DND-41 (cell line): ENCODE data around the gene LIAS.

Experiments
- ATAC-seq: fragments of 200-7000 bp; cut with Tn5 transposase; 3 replicates; pipeline ENCODE4 v1.9.1; 2021; ENCODE audit warnings: low read depth; ENCODE audit not compliant: insufficient read depth
- DNase-seq: peaks from one replicate; pipeline ENCODE4 v3.0.0-alpha.2; 2020
- H2AFZ ChIP-seq: 2 replicates; pipeline ENCODE4 v1.6.0; 2012; ENCODE audit warnings: low read depth, low read length
- H3K27ac ChIP-seq: 2 replicates; pipeline ENCODE4 v1.5.1; 2012; ENCODE audit warnings: low read length, inconsistent platforms
- H3K27me3 ChIP-seq: fragments of 200-600 bp; sonication (generic); 2 replicates; pipeline ENCODE4 v1.6.0; 2012; ENCODE audit warnings: low read length, mild to moderate bottlenecking, inconsistent platforms; ENCODE audit not compliant: insufficient read depth, poor library complexity
- H3K36me3 ChIP-seq: 2 replicates; pipeline ENCODE4 v1.5.1; 2012; ENCODE audit warnings: low read length, inconsistent platforms; ENCODE audit not compliant: insufficient read depth
- H3K4me1 ChIP-seq: 2 replicates; pipeline ENCODE4 v1.5.1; 2012; ENCODE audit warnings: mild to moderate bottlenecking, low read length; ENCODE audit not compliant: insufficient read depth
- H3K4me2 ChIP-seq: 2 replicates; pipeline ENCODE4 v1.6.0; 2012; ENCODE audit warnings: mild to moderate bottlenecking, moderate library complexity, low read length, inconsistent platforms; ENCODE audit not compliant: insufficient read depth
- H3K4me3 ChIP-seq, 2 experiments: fragments of 200-600 bp in 1 of 2; shearing (Covaris generic) in 1 of 2; 2 replicates each; pipeline ENCODE4 v1.5.1; 2012 to 2016; ENCODE audit warnings: inconsistent platforms in 2 of 2, low read length in 2 of 2, mild to moderate bottlenecking in 2 of 2, low read depth in 1 of 2, moderate library complexity in 1 of 2
- H3K79me2 ChIP-seq: 2 replicates; pipeline ENCODE4 v1.6.0; 2012; ENCODE audit warnings: low read length, inconsistent platforms; ENCODE audit not compliant: insufficient read depth
- H3K9ac ChIP-seq: 2 replicates; pipeline ENCODE4 v1.6.0; 2012; ENCODE audit warnings: low read depth, mild to moderate bottlenecking, inconsistent platforms, low read length, moderate library complexity
- H3K9me3 ChIP-seq: 2 replicates; pipeline ENCODE4 v1.5.1; 2012; ENCODE audit warnings: low read length, moderate library complexity, mild to moderate bottlenecking, inconsistent platforms; ENCODE audit not compliant: insufficient read depth, severe bottlenecking
- H4K20me1 ChIP-seq: 2 replicates; pipeline ENCODE4 v1.6.0; 2012; ENCODE audit warnings: low read length; ENCODE audit not compliant: insufficient read depth
- EZH2 ChIP-seq: IDR thresholded peaks from 3 replicates; pipeline ENCODE4 v1.6.1; 2012; ENCODE audit warnings: borderline replicate concordance, low read depth, mild to moderate bottlenecking, moderate library complexity, low read length, inconsistent platforms; ENCODE audit not compliant: severe bottlenecking
- TF ChIP-seq, protein P1 (sequence below): IDR thresholded peaks from 2 replicates; pipeline ENCODE4 v1.5.1; 2012; ENCODE audit warnings: borderline replicate concordance, low read length, moderate library complexity, mild to moderate bottlenecking; ENCODE audit not compliant: poor library complexity, severe bottlenecking; ENCODE audit errors: extremely low read depth

LIAS gene

DNA sequence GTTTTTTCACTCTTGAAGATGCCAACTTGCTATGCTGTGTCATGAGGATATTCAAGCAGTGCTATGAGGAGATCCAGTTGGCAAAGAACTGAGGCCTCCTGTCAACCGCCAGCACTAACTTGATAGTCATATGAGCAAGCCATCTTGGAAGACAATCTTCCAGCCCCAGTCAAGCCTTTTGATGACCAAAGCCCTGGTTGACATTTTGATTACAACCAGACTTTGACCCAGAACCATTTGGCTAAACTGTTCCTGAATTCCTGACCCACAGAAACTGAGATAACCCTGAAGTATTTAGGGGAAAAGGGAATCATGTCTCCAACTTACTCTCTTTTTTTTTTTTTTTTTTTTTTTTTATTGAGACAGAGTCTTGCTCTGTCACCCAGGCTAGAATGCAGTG, 35.5 kb downstream of the LIAS start:
- Histone ChIP-seq H3K79me2 (no peaks in the 10 kb centered on the region), H4K20me1 (no peaks in the 10 kb centered on the region), H3K27ac (no peak overlapping the region), H3K4me2 (no peak overlapping the region), H3K4me3 (no peak overlapping the region), H3K27me3 (no peaks in the 10 kb centered on the region), H3K9ac (no peak overlapping the region), H3K9me3 (no peaks in the 10 kb centered on the region), H3K36me3 (no peaks in the 10 kb centered on the region), H3K4me1 (no peaks in the 10 kb centered on the region), H2AFZ (no peak overlapping the region)
- no peak for TF ChIP-seq EZH2
- TF ChIP-seq, protein P1, sequence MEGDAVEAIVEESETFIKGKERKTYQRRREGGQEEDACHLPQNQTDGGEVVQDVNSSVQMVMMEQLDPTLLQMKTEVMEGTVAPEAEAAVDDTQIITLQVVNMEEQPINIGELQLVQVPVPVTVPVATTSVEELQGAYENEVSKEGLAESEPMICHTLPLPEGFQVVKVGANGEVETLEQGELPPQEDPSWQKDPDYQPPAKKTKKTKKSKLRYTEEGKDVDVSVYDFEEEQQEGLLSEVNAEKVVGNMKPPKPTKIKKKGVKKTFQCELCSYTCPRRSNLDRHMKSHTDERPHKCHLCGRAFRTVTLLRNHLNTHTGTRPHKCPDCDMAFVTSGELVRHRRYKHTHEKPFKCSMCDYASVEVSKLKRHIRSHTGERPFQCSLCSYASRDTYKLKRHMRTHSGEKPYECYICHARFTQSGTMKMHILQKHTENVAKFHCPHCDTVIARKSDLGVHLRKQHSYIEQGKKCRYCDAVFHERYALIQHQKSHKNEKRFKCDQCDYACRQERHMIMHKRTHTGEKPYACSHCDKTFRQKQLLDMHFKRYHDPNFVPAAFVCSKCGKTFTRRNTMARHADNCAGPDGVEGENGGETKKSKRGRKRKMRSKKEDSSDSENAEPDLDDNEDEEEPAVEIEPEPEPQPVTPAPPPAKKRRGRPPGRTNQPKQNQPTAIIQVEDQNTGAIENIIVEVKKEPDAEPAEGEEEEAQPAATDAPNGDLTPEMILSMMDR, result no peak
- ATAC-seq (no peak), DNase-seq (no peak)

DNA sequence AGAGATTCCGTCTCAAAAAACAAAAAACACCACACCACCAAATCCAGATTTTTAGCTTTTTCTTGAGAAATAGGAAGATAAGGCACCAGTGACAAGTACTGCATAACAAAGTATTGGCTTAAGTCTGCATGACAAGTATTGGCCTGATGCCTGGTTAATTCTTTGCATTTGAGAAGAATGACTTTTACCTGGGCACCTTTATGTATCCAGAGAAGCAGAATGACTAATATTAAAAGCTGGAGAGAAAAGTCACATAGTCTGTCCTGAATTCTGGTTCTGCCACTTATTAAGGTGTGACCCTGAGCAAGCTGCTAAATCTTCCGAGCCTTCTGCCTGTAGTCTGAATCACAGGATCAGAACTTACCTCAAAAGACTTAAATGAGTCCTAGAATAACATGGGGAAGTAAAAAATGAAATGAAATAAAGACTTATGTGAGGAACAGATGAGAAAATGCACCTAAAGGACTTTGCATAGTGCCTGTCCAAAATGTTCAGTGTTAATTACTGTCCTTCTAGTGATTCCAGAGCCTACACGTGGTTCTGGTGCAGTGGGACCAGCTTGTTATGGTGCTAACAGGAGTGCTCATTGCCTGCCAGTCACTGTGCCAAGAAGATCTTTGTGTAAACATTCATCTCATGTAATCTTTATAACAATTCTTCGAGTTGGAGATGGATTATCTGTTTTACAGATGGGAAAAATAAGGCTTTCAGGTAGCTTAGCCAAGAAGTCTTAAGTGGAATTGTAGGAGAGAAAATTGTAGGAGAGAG, 36.8 kb downstream of the LIAS start:
- Histone ChIP-seq H3K27ac (no peak overlapping the region), H3K79me2 (no peaks in the 10 kb centered on the region), H3K4me2 (no peak overlapping the region), H3K27me3 (no peaks in the 10 kb centered on the region), H3K9me3 (no peaks in the 10 kb centered on the region), H3K9ac (no peak overlapping the region), H3K4me1 (no peaks in the 10 kb centered on the region), H4K20me1 (no peaks in the 10 kb centered on the region), H3K4me3 (no peak overlapping the region), H2AFZ (no peak overlapping the region), H3K36me3 (no peaks in the 10 kb centered on the region)
- TF ChIP-seq, protein P1, result no peak
- TF ChIP-seq EZH2, result no peak
- DNase-seq, result no peak
- ATAC-seq, result no peak

- DNase-seq, result no peak
Observed at GRCh38 chr4:39497909-39498726, 39.3 kb downstream of the LIAS start.

More at GRCh38 chr4:39497909-39498726, 39.3 kb downstream of the LIAS start:
- H3K27ac ChIP-seq, result no peak overlapping the region
- H3K27me3 ChIP-seq, result no peaks in the 10 kb centered on the region
- H3K4me1 ChIP-seq, result no peaks in the 10 kb centered on the region
- no peak for TF ChIP-seq EZH2
- TF ChIP-seq, protein P1, result no peak
- no peak overlapping the region for H3K4me2 ChIP-seq
- no peak overlapping the region for H3K4me3 ChIP-seq
- no peak overlapping the region for H3K9ac ChIP-seq
- peaks cover 3% of the 10 kb centered on the region; the same call in 1 of the 2 replicates for H3K36me3 ChIP-seq
- ATAC-seq, result no peak
- H3K79me2 ChIP-seq, result no peaks in the 10 kb centered on the region
- H3K9me3 ChIP-seq, result no peaks in the 10 kb centered on the region
- no peak overlapping the region for H2AFZ ChIP-seq
- no peaks in the 10 kb centered on the region for H4K20me1 ChIP-seq
